GOT3 (cell line): Measurements from ENCODE around the gene OR10D3.
"Not testable (repeated sequence)": the region's sequence is repeated elsewhere in the genome, so short reads cannot be mapped to it uniquely, and the experiment has no call there.

Experiments
- DNase-seq: peaks from one replicate; lab custom pipeline; 2025; ENCODE audit warnings: mixed read lengths; lab: John Stamatoyannopoulos, UW

The OR10D3 gene

GRCh38 chr11:124194293-124195188, 11.4 kb downstream of the OR10D3 start:
- DNase-seq: no peak

- DNase-seq: no peak
Measured at GRCh38 chr11:124195189-124195734, 12.1 kb downstream of the OR10D3 start.

- DNase-seq: no peak
Measured at GRCh38 chr11:124197999-124198398, 14.9 kb downstream of the OR10D3 start.

- DNase-seq: no peak
Measured at GRCh38 chr11:124198897-124199296, 15.8 kb downstream of the OR10D3 start.

GRCh38 chr11:124199702-124200101, 16.6 kb downstream of the OR10D3 start:
- no peak for DNase-seq

- no peak for DNase-seq
Measured at GRCh38 chr11:124200671-124201070, 17.5 kb downstream of the OR10D3 start.

GRCh38 chr11:124202951-124203350, 19.8 kb downstream of the OR10D3 start:
- no peak for DNase-seq

- no peak for DNase-seq
Measured at GRCh38 chr11:124204008-124204407, 20.9 kb downstream of the OR10D3 start.

- no peak for DNase-seq
Measured at GRCh38 chr11:124207102-124207792, 24.1 kb downstream of the OR10D3 start.

- DNase-seq: no peak
Measured at GRCh38 chr11:124209824-124210357, 26.7 kb downstream of the OR10D3 start.

GRCh38 chr11:124210421-124210820, 27.3 kb downstream of the OR10D3 start:
- no peak for DNase-seq

- no peak for DNase-seq
Measured at GRCh38 chr11:124211321-124211720, 28.2 kb downstream of the OR10D3 start.

GRCh38 chr11:124214027-124214426, 30.9 kb downstream of the OR10D3 start:
- DNase-seq: no peak

GRCh38 chr11:124219126-124219525, 36.0 kb downstream of the OR10D3 start:
- no peak for DNase-seq

GRCh38 chr11:124222407-124222806, 39.3 kb downstream of the OR10D3 start:
- DNase-seq: no peak

- DNase-seq: not testable (repeated sequence)
Measured at GRCh38 chr11:124224618-124225423, 41.7 kb downstream of the OR10D3 start.

GRCh38 chr11:124225471-124225870, 42.3 kb downstream of the OR10D3 start:
- DNase-seq: no peak

- no peak for DNase-seq
Measured at GRCh38 chr11:124233376-124233775, 50.2 kb downstream of the OR10D3 start.
